Activated naive CD8-positive, alpha-beta T cell treated with anti-CD3 and anti-CD28 coated beads for 36 hours (primary cell): ENCODE data around the gene TIE1. TPM values are rescaled to one million over a fixed set of nuclear protein-coding genes. Genes with fewer than 3 reads are reported as not detected.

Experiments
- DNase-seq: peaks from one replicate; pipeline ENCODE4 v3.0.0; 2021
- H3K27ac Mint-ChIP-seq: one replicate; pipeline ENCODE4 v1.8.0; 2022; ENCODE audit warnings: mild to moderate bottlenecking, moderate library complexity, mixed read lengths
- H3K27me3 Mint-ChIP-seq: one replicate; pipeline ENCODE4 v1.8.0; 2022; ENCODE audit warnings: mild to moderate bottlenecking, mixed read lengths
- H3K36me3 Mint-ChIP-seq: one replicate; pipeline ENCODE4 v1.8.0; 2021; ENCODE audit warnings: mild to moderate bottlenecking, mixed read lengths
- H3K4me1 Mint-ChIP-seq: one replicate; pipeline ENCODE4 v1.8.0; 2021; ENCODE audit warnings: mixed read lengths
- H3K4me3 Mint-ChIP-seq: one replicate; pipeline ENCODE4 v1.8.0; 2022; ENCODE audit warnings: mild to moderate bottlenecking, moderate library complexity, mixed read lengths
- H3K9me3 Mint-ChIP-seq: one replicate; pipeline ENCODE4 v1.8.0; 2022; ENCODE audit warnings: mixed read lengths
- total RNA-seq, 2 experiments: library from RNA; stranded (reverse); gene quantifications; one replicate each; pipeline ENCODE4 v1.2.3, GENCODE V29; 2021

TIE1 gene
- total RNA-seq, 2 experiments from 2014 or later, result 0.14 to 0.49 TPM

GRCh38 chr1:43309405-43310025, 8.7 kb downstream of the TIE1 start:
- Mint-ChIP-seq H3K4me3 (no peak overlapping the region), H3K9me3 (no peaks in the 10 kb centered on the region), H3K4me1 (no peaks in the 10 kb centered on the region), H3K27ac (no peak overlapping the region), H3K27me3 (no peaks in the 10 kb centered on the region), H3K36me3 (no peaks in the 10 kb centered on the region)
- no peak for DNase-seq

GRCh38 chr1:43311521-43311920, 10.7 kb downstream of the TIE1 start:
- no peaks in the 10 kb centered on the region for H3K36me3 Mint-ChIP-seq
- H3K27me3 Mint-ChIP-seq, result no peaks in the 10 kb centered on the region
- no peak overlapping the region for H3K27ac Mint-ChIP-seq
- DNase-seq, result no peak
- no peak overlapping the region for H3K4me3 Mint-ChIP-seq
- H3K9me3 Mint-ChIP-seq, result no peaks in the 10 kb centered on the region
- H3K4me1 Mint-ChIP-seq, result no peaks in the 10 kb centered on the region

- Mint-ChIP-seq H3K27ac (no peak overlapping the region), H3K4me3 (no peak overlapping the region), H3K9me3 (no peaks in the 10 kb centered on the region), H3K27me3 (no peaks in the 10 kb centered on the region), H3K4me1 (no peaks in the 10 kb centered on the region), H3K36me3 (no peaks in the 10 kb centered on the region)
- no peak for DNase-seq
These were observed 11.4 kb downstream of the TIE1 start for GRCh38 chr1:43312212-43312623.

- Mint-ChIP-seq H3K36me3 (no peaks in the 10 kb centered on the region), H3K27me3 (no peaks in the 10 kb centered on the region), H3K27ac (no peak overlapping the region), H3K4me1 (no peaks in the 10 kb centered on the region), H3K9me3 (no peaks in the 10 kb centered on the region), H3K4me3 (no peak overlapping the region)
- DNase-seq, result no peak
These were observed 12.1 kb downstream of the TIE1 start for GRCh38 chr1:43312663-43313515.

GRCh38 chr1:43313771-43314170, 13.0 kb downstream of the TIE1 start:
- DNase-seq, result no peak
- H3K4me3 Mint-ChIP-seq, result no peak overlapping the region

GRCh38 chr1:43314233-43314632, 13.5 kb downstream of the TIE1 start:
- Mint-ChIP-seq H3K4me1 (no peaks in the 10 kb centered on the region), H3K4me3 (no peak overlapping the region), H3K27ac (no peak overlapping the region), H3K36me3 (no peaks in the 10 kb centered on the region), H3K9me3 (no peaks in the 10 kb centered on the region), H3K27me3 (no peaks in the 10 kb centered on the region)
- DNase-seq, result no peak

More at GRCh38 chr1:43313771-43314170, 13.0 kb downstream of the TIE1 start:
- Mint-ChIP-seq H3K9me3 (no peaks in the 10 kb centered on the region), H3K36me3 (no peaks in the 10 kb centered on the region), H3K27me3 (no peaks in the 10 kb centered on the region), H3K4me1 (no peaks in the 10 kb centered on the region), H3K27ac (no peak overlapping the region)

GRCh38 chr1:43315481-43315880, 14.7 kb downstream of the TIE1 start:
- no peak for DNase-seq
- Mint-ChIP-seq H3K9me3 (no peaks in the 10 kb centered on the region), H3K4me1 (no peaks in the 10 kb centered on the region), H3K36me3 (no peaks in the 10 kb centered on the region), H3K4me3 (no peak overlapping the region), H3K27ac (no peak overlapping the region), H3K27me3 (no peaks in the 10 kb centered on the region)

GRCh38 chr1:43315963-43316737, 15.4 kb downstream of the TIE1 start:
- Mint-ChIP-seq H3K9me3 (no peaks in the 10 kb centered on the region), H3K4me1 (no peaks in the 10 kb centered on the region), H3K36me3 (no peaks in the 10 kb centered on the region), H3K4me3 (no peak overlapping the region), H3K27me3 (no peaks in the 10 kb centered on the region), H3K27ac (no peak overlapping the region)
- DNase-seq, result no peak

- H3K9me3 Mint-ChIP-seq, result no peaks in the 10 kb centered on the region
- H3K27ac Mint-ChIP-seq, result no peak overlapping the region
- no peak for DNase-seq
- no peaks in the 10 kb centered on the region for H3K36me3 Mint-ChIP-seq
- H3K27me3 Mint-ChIP-seq, result no peaks in the 10 kb centered on the region
- H3K4me1 Mint-ChIP-seq, result no peaks in the 10 kb centered on the region
- H3K4me3 Mint-ChIP-seq, result no peak overlapping the region
These were observed 16.1 kb downstream of the TIE1 start for GRCh38 chr1:43316738-43317520.

- Mint-ChIP-seq H3K36me3 (no peaks in the 10 kb centered on the region), H3K4me1 (no peaks in the 10 kb centered on the region), H3K9me3 (no peaks in the 10 kb centered on the region), H3K4me3 (no peak overlapping the region), H3K27ac (no peak overlapping the region), H3K27me3 (no peaks in the 10 kb centered on the region)
- no peak for DNase-seq
These were observed 17.2 kb downstream of the TIE1 start for GRCh38 chr1:43317817-43318471.

GRCh38 chr1:43318831-43319230, 18.0 kb downstream of the TIE1 start:
- no peaks in the 10 kb centered on the region for H3K9me3 Mint-ChIP-seq
- H3K27me3 Mint-ChIP-seq, result no peaks in the 10 kb centered on the region
- no peak overlapping the region for H3K27ac Mint-ChIP-seq
- no peak for DNase-seq
- no peaks in the 10 kb centered on the region for H3K36me3 Mint-ChIP-seq
- no peaks in the 10 kb centered on the region for H3K4me1 Mint-ChIP-seq
- no peak overlapping the region for H3K4me3 Mint-ChIP-seq

GRCh38 chr1:43319288-43319687, 18.5 kb downstream of the TIE1 start:
- Mint-ChIP-seq H3K9me3 (peaks cover 2% of the 10 kb centered on the region), H3K4me1 (no peaks in the 10 kb centered on the region), H3K36me3 (no peaks in the 10 kb centered on the region), H3K27ac (no peak overlapping the region), H3K4me3 (no peak overlapping the region), H3K27me3 (no peaks in the 10 kb centered on the region)
- no peak for DNase-seq

GRCh38 chr1:43319766-43320165, 19.0 kb downstream of the TIE1 start:
- H3K9me3 Mint-ChIP-seq, result peaks cover 4% of the 10 kb centered on the region
- no peak overlapping the region for H3K4me3 Mint-ChIP-seq
- DNase-seq, result no peak
- no peaks in the 10 kb centered on the region for H3K27me3 Mint-ChIP-seq
- H3K27ac Mint-ChIP-seq, result no peak overlapping the region
- H3K4me1 Mint-ChIP-seq, result no peaks in the 10 kb centered on the region
- H3K36me3 Mint-ChIP-seq, result peaks cover 2% of the 10 kb centered on the region

- H3K4me1 Mint-ChIP-seq, result no peaks in the 10 kb centered on the region
- H3K27ac Mint-ChIP-seq, result no peak overlapping the region
- H3K9me3 Mint-ChIP-seq, result peaks cover 14% of the 10 kb centered on the region
- H3K36me3 Mint-ChIP-seq, result peaks cover 9% of the 10 kb centered on the region
- DNase-seq, result no peak
- H3K4me3 Mint-ChIP-seq, result no peak overlapping the region
- no peaks in the 10 kb centered on the region for H3K27me3 Mint-ChIP-seq
These were observed 20.6 kb downstream of the TIE1 start for GRCh38 chr1:43321331-43321891.
